MCF 10A (cell line): ENCODE measurements around the gene SORBS2. TPM values are rescaled to one million over a fixed set of nuclear protein-coding genes. Genes with fewer than 3 reads are reported as not detected.

Experiments
- BruUV-seq: library from RNA; stranded (reverse); fragments of 400-500 nt; replicated peaks from 2 replicates; lab custom pipeline; 2021; lab: Mats Ljungman, UMichigan
- CTCF ChIA-PET: fragments of 300-600 bp; sonication (Branson Sonifier 250); formaldehyde crosslinking; extraction: SDS; loops from one replicate; lab custom pipeline; 2021; ENCODE audit warnings: antibody characterized with exemption, inconsistent platforms; lab: Yijun Ruan, JAX
- POLR2A ChIA-PET: fragments of 300-600, 350-650 bp; sonication (Branson Sonifier 250); formaldehyde crosslinking; extraction: SDS; loops from one replicate; lab custom pipeline; 2020; ENCODE audit warnings: antibody characterized with exemption, inconsistent platforms; lab: Yijun Ruan, JAX
- DNase-seq: peaks from one replicate; pipeline ENCODE4 v3.0.0-alpha.2; 2018; ENCODE audit not compliant: unreplicated experiment
- H3K27ac Mint-ChIP-seq: one replicate; pipeline ENCODE4 v1.8.0; 2022; ENCODE audit warnings: mild to moderate bottlenecking, low read depth, mixed read lengths; ENCODE audit not compliant: unreplicated experiment
- H3K27me3 Mint-ChIP-seq: one replicate; pipeline ENCODE4 v1.8.0; 2022; ENCODE audit warnings: mixed read lengths; ENCODE audit not compliant: insufficient read depth, unreplicated experiment
- H3K36me3 Mint-ChIP-seq: one replicate; pipeline ENCODE4 v1.8.0; 2022; ENCODE audit warnings: mild to moderate bottlenecking, moderate library complexity, mixed read lengths; ENCODE audit not compliant: insufficient read depth, unreplicated experiment
- H3K4me1 Mint-ChIP-seq: one replicate; pipeline ENCODE4 v1.8.0; 2022; ENCODE audit warnings: mixed read lengths; ENCODE audit not compliant: insufficient read depth, unreplicated experiment
- H3K4me3 Mint-ChIP-seq: one replicate; pipeline ENCODE4 v1.8.0; 2022; ENCODE audit warnings: mild to moderate bottlenecking, moderate library complexity, mixed read lengths; ENCODE audit not compliant: unreplicated experiment
- H3K9me3 Mint-ChIP-seq: one replicate; pipeline ENCODE4 v1.8.0; 2022; ENCODE audit warnings: mixed read lengths; ENCODE audit not compliant: unreplicated experiment
- intact Hi-C: fragments of 100-400 bp; cut with micrococcal nuclease; formaldehyde crosslinking; loops from 2 replicates; pipeline ENCODE4 v1.14.1; 2022
- total RNA-seq: library from RNA; stranded (reverse); gene quantifications from 2 replicates; pipeline ENCODE4 v1.2.3, GENCODE V29; 2022
- TF ChIP-seq, protein P1 (sequence below): fragments of 200-600 bp; IDR thresholded peaks from one replicate; pipeline ENCODE4 v1.8.0; 2022; ENCODE audit warnings: antibody characterized with exemption, mild to moderate bottlenecking; ENCODE audit not compliant: unreplicated experiment

Gene SORBS2
- total RNA-seq, 1 experiment from 2014 or later: 19.3 TPM

- CTCF ChIA-PET: interaction anchor here (1.1 kb wide), 1 partner anchor 202 kb away, joined by 4 read pairs; no protein-coding TSS in a partner anchor
- no peak overlapping the region for H3K4me3 Mint-ChIP-seq
- H3K27me3 Mint-ChIP-seq: no peaks in the 10 kb centered on the region
- POLR2A ChIA-PET: no interaction called here
- no TSS peak for BruUV-seq
- DNase-seq: no peak
- TF ChIP-seq, protein P1, sequence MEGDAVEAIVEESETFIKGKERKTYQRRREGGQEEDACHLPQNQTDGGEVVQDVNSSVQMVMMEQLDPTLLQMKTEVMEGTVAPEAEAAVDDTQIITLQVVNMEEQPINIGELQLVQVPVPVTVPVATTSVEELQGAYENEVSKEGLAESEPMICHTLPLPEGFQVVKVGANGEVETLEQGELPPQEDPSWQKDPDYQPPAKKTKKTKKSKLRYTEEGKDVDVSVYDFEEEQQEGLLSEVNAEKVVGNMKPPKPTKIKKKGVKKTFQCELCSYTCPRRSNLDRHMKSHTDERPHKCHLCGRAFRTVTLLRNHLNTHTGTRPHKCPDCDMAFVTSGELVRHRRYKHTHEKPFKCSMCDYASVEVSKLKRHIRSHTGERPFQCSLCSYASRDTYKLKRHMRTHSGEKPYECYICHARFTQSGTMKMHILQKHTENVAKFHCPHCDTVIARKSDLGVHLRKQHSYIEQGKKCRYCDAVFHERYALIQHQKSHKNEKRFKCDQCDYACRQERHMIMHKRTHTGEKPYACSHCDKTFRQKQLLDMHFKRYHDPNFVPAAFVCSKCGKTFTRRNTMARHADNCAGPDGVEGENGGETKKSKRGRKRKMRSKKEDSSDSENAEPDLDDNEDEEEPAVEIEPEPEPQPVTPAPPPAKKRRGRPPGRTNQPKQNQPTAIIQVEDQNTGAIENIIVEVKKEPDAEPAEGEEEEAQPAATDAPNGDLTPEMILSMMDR: no peak
- no peaks in the 10 kb centered on the region for H3K4me1 Mint-ChIP-seq
- H3K27ac Mint-ChIP-seq: no peak overlapping the region
- H3K36me3 Mint-ChIP-seq: no peaks in the 10 kb centered on the region
- intact Hi-C loops: no loop called here
- peaks cover 8% of the 10 kb centered on the region for H3K9me3 Mint-ChIP-seq
These were observed 23.3 kb upstream of the SORBS2 start for GRCh38 chr4:185835336-185835735.

GRCh38 chr4:185834778-185835177 is 22.8 kb upstream of the SORBS2 start:
- intact Hi-C loops: no loop called here
- H3K36me3 Mint-ChIP-seq: no peaks in the 10 kb centered on the region
- TF ChIP-seq, protein P1: no peak
- peaks cover 8% of the 10 kb centered on the region for H3K9me3 Mint-ChIP-seq
- ChIA-PET CTCF (no interaction called here), POLR2A (no interaction called here)
- H3K4me1 Mint-ChIP-seq: no peaks in the 10 kb centered on the region
- no TSS peak for BruUV-seq
- H3K27ac Mint-ChIP-seq: no peak overlapping the region
- no peak for DNase-seq
- H3K27me3 Mint-ChIP-seq: no peaks in the 10 kb centered on the region
- H3K4me3 Mint-ChIP-seq: no peak overlapping the region

GRCh38 chr4:185834088-185834487 is 22.1 kb upstream of the SORBS2 start:
- H3K4me3 Mint-ChIP-seq: no peak overlapping the region
- POLR2A ChIA-PET: no interaction called here
- H3K27me3 Mint-ChIP-seq: no peaks in the 10 kb centered on the region
- TF ChIP-seq, protein P1: no peak
- no peak overlapping the region for H3K27ac Mint-ChIP-seq
- BruUV-seq: no TSS peak
- H3K9me3 Mint-ChIP-seq: peaks cover 8% of the 10 kb centered on the region
- H3K36me3 Mint-ChIP-seq: no peaks in the 10 kb centered on the region
- DNase-seq: no peak
- CTCF ChIA-PET: no interaction called here
- intact Hi-C loops: no loop called here
- H3K4me1 Mint-ChIP-seq: no peaks in the 10 kb centered on the region

DNA sequence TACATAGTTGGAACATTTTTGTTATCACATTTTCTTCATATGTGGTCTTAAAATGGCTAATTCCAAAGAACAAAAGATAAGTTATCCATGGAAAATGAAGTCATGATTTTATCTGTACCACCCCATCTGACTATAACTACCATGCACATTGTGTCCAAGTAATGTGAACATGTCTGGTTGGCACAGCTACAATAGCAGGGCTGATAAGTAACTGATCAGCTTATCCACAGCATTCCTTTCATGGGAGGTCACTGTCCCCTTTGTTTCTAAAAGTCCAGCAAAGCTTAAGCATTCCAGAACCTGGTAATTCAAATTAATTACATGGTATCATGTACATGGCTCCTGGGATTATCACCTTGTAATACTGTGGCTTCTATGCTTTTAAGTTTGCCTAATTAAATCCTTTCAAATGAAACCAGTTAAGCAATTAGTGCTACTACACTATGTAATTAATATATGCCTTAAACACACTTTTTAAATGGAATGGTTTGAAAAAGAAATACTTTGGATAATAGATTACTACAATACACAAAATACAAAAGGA is 21.1 kb upstream of the SORBS2 start:
- TF ChIP-seq, protein P1: no peak
- H3K9me3 Mint-ChIP-seq: peaks cover 8% of the 10 kb centered on the region
- no TSS peak for BruUV-seq
- DNase-seq: no peak
- intact Hi-C loops: no loop called here
- H3K36me3 Mint-ChIP-seq: no peaks in the 10 kb centered on the region
- H3K27me3 Mint-ChIP-seq: no peaks in the 10 kb centered on the region
- no peaks in the 10 kb centered on the region for H3K4me1 Mint-ChIP-seq
- no peak overlapping the region for H3K4me3 Mint-ChIP-seq
- H3K27ac Mint-ChIP-seq: no peak overlapping the region
- ChIA-PET POLR2A (interaction anchor here (0.6 kb wide), 2 partner anchors 79 to 583 kb away, joined by 3 to 4 read pairs; no protein-coding TSS in a partner anchor), CTCF (no interaction called here)
